ENCODE measurements around the gene SLC6A1.

SLC6A1 gene

GRCh38 chr3:10975695-10976234, 16.8 kb upstream of the SLC6A1 start:
- DNase-seq (ENCODE audit: low spot score), result no peak
- TF ChIP-seq CTCF (conservative IDR thresholded peaks at IDR 0.05; ENCODE audit: low read depth), result no peak
- ChIA-PET POLR2A (ENCODE audit: low non-redundant PET) (no interaction called here), CTCF (no interaction called here)
- no peak overlapping the region for H3K27ac ChIP-seq

DNA sequence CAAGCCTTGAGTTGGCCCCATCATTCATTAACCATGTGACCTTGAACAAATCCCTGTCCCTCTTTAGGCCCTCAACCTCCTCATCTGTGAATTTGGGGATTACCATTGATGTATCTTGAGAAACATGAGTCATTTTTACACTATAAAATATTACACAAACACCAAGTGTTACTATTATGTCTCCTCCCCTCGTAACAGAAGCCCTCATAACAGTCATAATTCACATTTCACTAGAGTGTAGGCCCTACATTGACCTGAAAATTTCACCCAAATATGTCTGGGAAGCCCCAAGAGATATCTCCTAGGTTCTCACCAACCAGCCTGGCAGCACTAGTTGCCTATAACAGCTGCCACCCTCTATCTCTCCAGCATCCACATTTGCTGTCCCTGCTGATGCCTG, 15.8 kb upstream of the SLC6A1 start:
- CTCF ChIA-PET, result interaction anchor here (0.7 kb wide), 1 partner anchor 84 kb away, joined by 3 read pairs; no protein-coding TSS in a partner anchor
- no peak overlapping the region for H3K27ac ChIP-seq
- TF ChIP-seq CTCF (conservative IDR thresholded peaks at IDR 0.05; ENCODE audit: low read depth), result no peak
- DNase-seq (ENCODE audit: low spot score), result no peak
- POLR2A ChIA-PET (ENCODE audit: low non-redundant PET), result no interaction called here

DNA sequence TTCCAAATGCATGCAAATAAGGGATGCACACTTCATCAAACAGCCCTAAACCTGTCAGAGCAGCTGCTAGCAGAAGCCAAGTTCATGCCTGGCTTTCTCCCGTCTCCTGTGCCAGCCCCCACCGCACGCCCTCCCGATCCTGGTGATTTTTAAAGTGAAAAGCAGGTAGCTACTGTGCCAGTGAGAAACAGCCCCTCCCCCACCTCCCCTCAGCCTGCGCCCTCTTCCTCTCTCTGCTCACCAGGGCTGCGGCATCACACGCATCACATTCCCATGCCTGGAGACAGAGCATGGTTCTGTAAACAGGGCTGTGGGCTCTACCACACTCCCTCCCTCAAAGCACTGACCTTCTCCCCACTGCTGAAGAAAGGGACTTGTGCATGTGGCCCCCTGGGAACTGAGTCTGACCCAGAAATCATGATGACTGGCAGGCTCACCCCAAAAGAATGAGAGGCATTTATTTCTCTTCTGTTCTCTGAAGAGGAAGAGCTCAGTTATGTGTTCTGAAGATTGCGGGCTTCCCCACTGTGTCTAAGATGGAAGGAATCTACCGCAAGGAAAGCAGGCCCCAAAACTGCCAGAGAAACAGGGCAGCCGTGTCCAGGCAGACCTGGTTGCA, 14.5 kb upstream of the SLC6A1 start:
- no peak for TF ChIP-seq CTCF (conservative IDR thresholded peaks at IDR 0.05; ENCODE audit: low read depth)
- POLR2A ChIA-PET (ENCODE audit: low non-redundant PET), result no interaction called here
- CTCF ChIA-PET, result interaction anchor here (0.5 kb wide), 1 partner anchor 219 kb away, joined by 4 read pairs; no protein-coding TSS in a partner anchor
- no peak overlapping the region for H3K27ac ChIP-seq
- DNase-seq (ENCODE audit: low spot score), result no peak

- ChIA-PET CTCF (no interaction called here), POLR2A (ENCODE audit: low non-redundant PET) (no interaction called here)
- no peak for TF ChIP-seq CTCF (conservative IDR thresholded peaks at IDR 0.05; ENCODE audit: low read depth)
- H3K27ac ChIP-seq, result no peak overlapping the region
- DNase-seq (ENCODE audit: low spot score), result no peak
Observed at GRCh38 chr3:10978956-10979355, 13.6 kb upstream of the SLC6A1 start.

- DNase-seq (ENCODE audit: low spot score), result no peak
- no peak overlapping the region for H3K27ac ChIP-seq
- TF ChIP-seq CTCF (conservative IDR thresholded peaks at IDR 0.05; ENCODE audit: low read depth), result no peak
- ChIA-PET POLR2A (ENCODE audit: low non-redundant PET) (no interaction called here), CTCF (no interaction called here)
Observed at GRCh38 chr3:10980312-10980711, 12.2 kb upstream of the SLC6A1 start.

- CTCF ChIA-PET, result no interaction called here
- DNase-seq (ENCODE audit: low spot score), result no peak
- TF ChIP-seq CTCF (conservative IDR thresholded peaks at IDR 0.05; ENCODE audit: low read depth), result no peak
- H3K27ac ChIP-seq, result no peak overlapping the region
- POLR2A ChIA-PET (ENCODE audit: low non-redundant PET), result no interaction called here
Observed at GRCh38 chr3:10981031-10981430, 11.5 kb upstream of the SLC6A1 start.

Data from RWPE1 (cell line).